GM18907 (cell line): ENCODE measurements around the gene LGALS9C.
"Not testable (repeated sequence)": the region's sequence is repeated elsewhere in the genome, so short reads cannot be mapped to it uniquely, and the experiment has no call there.

Experiments
- ATAC-seq: cut with Tn5 transposase; IDR thresholded peaks from one replicate; pipeline ENCODE4 v1.9.1; 2021; ENCODE audit warnings: mild to moderate bottlenecking, moderate library complexity; ENCODE audit not compliant: unreplicated experiment

LGALS9C gene

GRCh38 chr17:18476508-18477308, at the start of gene LGALS9C:
Gene LGALS9C (plus strand): TSS chr17:18476789. CDS start chr17:18476855, 66 bp downstream.
- ATAC-seq = peak; percentile 76

- ATAC-seq = not testable (repeated sequence)
Observed at GRCh38 chr17:18432206-18432605, 44.4 kb upstream of the LGALS9C start.

- ATAC-seq = not testable (repeated sequence)
Observed at GRCh38 chr17:18439465-18439870, 37.1 kb upstream of the LGALS9C start.

- not testable (repeated sequence) for ATAC-seq
Observed at GRCh38 chr17:18442093-18442492, 34.5 kb upstream of the LGALS9C start.

- ATAC-seq = not testable (repeated sequence)
Observed at GRCh38 chr17:18442532-18442931, 34.1 kb upstream of the LGALS9C start.

- not testable (repeated sequence) for ATAC-seq
Observed at GRCh38 chr17:18447476-18448205, 28.9 kb upstream of the LGALS9C start.

GRCh38 chr17:18448311-18448710, 28.3 kb upstream of the LGALS9C start:
- not testable (repeated sequence) for ATAC-seq

GRCh38 chr17:18449833-18450232, 26.8 kb upstream of the LGALS9C start:
- not testable (repeated sequence) for ATAC-seq

GRCh38 chr17:18450998-18451397, 25.6 kb upstream of the LGALS9C start:
- not testable (repeated sequence) for ATAC-seq

GRCh38 chr17:18451969-18452368, 24.6 kb upstream of the LGALS9C start:
- ATAC-seq = not testable (repeated sequence)

- not testable (repeated sequence) for ATAC-seq
Observed at GRCh38 chr17:18459035-18459434, 17.6 kb upstream of the LGALS9C start.

GRCh38 chr17:18463831-18464502, 12.6 kb upstream of the LGALS9C start:
- not testable (repeated sequence) for ATAC-seq

- ATAC-seq = not testable (repeated sequence)
Observed at GRCh38 chr17:18466250-18466983, 10.2 kb upstream of the LGALS9C start.

- ATAC-seq = not testable (repeated sequence)
Observed at GRCh38 chr17:18467001-18467400, 9.6 kb upstream of the LGALS9C start.

GRCh38 chr17:18468472-18469171, 8.0 kb upstream of the LGALS9C start:
- ATAC-seq = not testable (repeated sequence)

- not testable (repeated sequence) for ATAC-seq
Observed at GRCh38 chr17:18469837-18470236, 6.8 kb upstream of the LGALS9C start.

GRCh38 chr17:18470345-18470930, 6.2 kb upstream of the LGALS9C start:
- not testable (repeated sequence) for ATAC-seq

- ATAC-seq = not testable (repeated sequence)
Observed at GRCh38 chr17:18473967-18474366, 2.6 kb upstream of the LGALS9C start.

GRCh38 chr17:18474754-18475153, 1.8 kb upstream of the LGALS9C start:
- not testable (repeated sequence) for ATAC-seq
